SH-SY5Y (cell line): ENCODE data around the gene TFG.

Source experiments
- GATA2 ChIP-seq: IDR thresholded peaks from 2 replicates; pipeline ENCODE4 v1.6.1; 2011; ENCODE audit warnings: mild to moderate bottlenecking, low read depth, low read length
- GATA3 ChIP-seq: IDR thresholded peaks from 2 replicates; pipeline ENCODE4 v1.6.1; 2011; ENCODE audit warnings: low read depth, mild to moderate bottlenecking, low read length, moderate library complexity

The TFG gene

GRCh38 chr3:100708989-100709841 lies at the start of gene TFG:
Gene TFG, plus strand, starts transcription at chr3:100709494. Its CDS starts 4,192 bp downstream, at chr3:100713686.
- TF ChIP-seq GATA2 (no peak), GATA3 (no peak)

GRCh38 chr3:100662113-100662823 lies 47.0 kb upstream of the TFG start:
- no peak for TF ChIP-seq GATA3
- no peak for TF ChIP-seq GATA2

- TF ChIP-seq GATA3 = no peak
- TF ChIP-seq GATA2 = no peak
Measured at GRCh38 chr3:100665230-100665629, 44.1 kb upstream of the TFG start.

GRCh38 chr3:100681496-100681895 lies 27.8 kb upstream of the TFG start:
- no peak for TF ChIP-seq GATA3
- TF ChIP-seq GATA2 = no peak

GRCh38 chr3:100682056-100682853 lies 27.0 kb upstream of the TFG start:
- TF ChIP-seq GATA2 (no peak), GATA3 (no peak)

- TF ChIP-seq GATA3 (no peak), GATA2 (no peak)
Measured at GRCh38 chr3:100682854-100683760, 26.2 kb upstream of the TFG start.

- TF ChIP-seq GATA2 = no peak
Measured at GRCh38 chr3:100693225-100693624, 16.1 kb upstream of the TFG start.

GRCh38 chr3:100695696-100696095 lies 13.6 kb upstream of the TFG start:
- TF ChIP-seq GATA2 = no peak
- TF ChIP-seq GATA3 = no peak

- TF ChIP-seq GATA2 = no peak
- TF ChIP-seq GATA3 = no peak
Measured at GRCh38 chr3:100696161-100696560, 13.1 kb upstream of the TFG start.

- no peak for TF ChIP-seq GATA2
- TF ChIP-seq GATA3 = no peak
Measured at GRCh38 chr3:100697172-100697571, 12.1 kb upstream of the TFG start.

- TF ChIP-seq GATA3 (no peak), GATA2 (no peak)
Measured at GRCh38 chr3:100697723-100698285, 11.5 kb upstream of the TFG start.

GRCh38 chr3:100698736-100699135 lies 10.6 kb upstream of the TFG start:
- no peak for TF ChIP-seq GATA2
- TF ChIP-seq GATA3 = no peak

GRCh38 chr3:100700708-100701107 lies 8.6 kb upstream of the TFG start:
- TF ChIP-seq GATA2 (no peak), GATA3 (no peak)
